HepG2 (cell line): ENCODE measurements around the gene UTS2R. TPM values are rescaled to one million over a fixed set of nuclear protein-coding genes. Genes with fewer than 3 reads are reported as not detected.

Source experiments
- DRAP1 ChIP-seq: IDR thresholded peaks from 2 replicates; pipeline ENCODE4 v1.6.1; 2016; ENCODE audit warnings: missing genetic modification reagents, missing compliant biosample characterization
- FLYWCH1 ChIP-seq: sonication (generic); formaldehyde crosslinking; IDR thresholded peaks from 2 replicates; pipeline ENCODE4 v1.8.1; 2023; ENCODE audit warnings: mild to moderate bottlenecking, missing genetic modification reagents
- RBM39 ChIP-seq: fragments of 200-400 bp; formaldehyde crosslinking; IDR thresholded peaks from one replicate; pipeline ENCODE4 v1.6.1; 2018; ENCODE audit warnings: antibody characterized with exemption, mild to moderate bottlenecking, low read depth, low read length; ENCODE audit not compliant: poor library complexity, severe bottlenecking
- ZNF646 ChIP-seq: sonication (generic); formaldehyde crosslinking; IDR thresholded peaks from 2 replicates; pipeline ENCODE4 v1.9.0; 2021; ENCODE audit warnings: mild to moderate bottlenecking, missing genetic modification reagents
- ZNF746 ChIP-seq: sonication (generic); formaldehyde crosslinking; IDR thresholded peaks from 2 replicates; pipeline ENCODE4 v1.8.0; 2022; ENCODE audit warnings: mild to moderate bottlenecking, missing genetic modification reagents
- polyA plus RNA-seq, 8 experiments: library from polyadenylated mRNA; depleted of rRNA in 3 of 8; stranded (reverse) in 7 of 8; unstranded in 1 of 8; fragments of >200 nt; fragmentation: Illumina TruSeq in 4 of 8; extraction: Trizol in 4 of 8; gene quantifications; 2 replicates each; pipeline versions ENCODE4 v1.2.1 to v1.2.3, GENCODE V29; 2011 to 2016; ENCODE audit warnings: low read depth in 4 of 8, missing spikeins in 1 of 8, mixed read lengths in 1 of 8; ENCODE audit not compliant: insufficient read depth in 1 of 8
- total RNA-seq, 5 experiments: library from RNA; depleted of rRNA; stranded (reverse); fragments of >200 nt; fragmentation: Illumina TruSeq; extraction: Trizol; gene quantifications; 2 replicates each; pipeline ENCODE4 v1.2.3, GENCODE V29; 2016; ENCODE audit warnings: low read depth in 1 of 5

UTS2R gene
- total and polyA plus RNA-seq, 2 of the 13 experiments (the other 11 are each of a cell fraction or from before 2014, with no cell fraction given): 0.13 to 0.15 TPM

- TF ChIP-seq ZNF646 (CRISPR knock-in tag): no peak
- peak; percentile 53; the same call in 1 of the 2 replicates for TF ChIP-seq DRAP1 (CRISPR knock-in tag)
- TF ChIP-seq RBM39: no peak
- TF ChIP-seq ZNF746: peak; percentile 50; the same call in 1 of the 2 replicates
- TF ChIP-seq FLYWCH1 (CRISPR knock-in tag): no peak
Observed at GRCh38 chr17:82376042-82376730, 4.6 kb downstream of the UTS2R start (continued).
